Stimulated activated naive CD8-positive, alpha-beta T cell treated with anti-CD3 and anti-CD28 coated beads, Interleukin-15, Interleukin-2, amounts not matched to agents 100 ng/mL and 50 ng/mL, for 24 hours (primary cell): ENCODE data around the gene AGK.
"Not testable (repeated sequence)": the region's sequence is repeated elsewhere in the genome, so short reads cannot be mapped to it uniquely, and the experiment has no call there.

Experiments used
- H3K27ac Mint-ChIP-seq: one replicate; pipeline ENCODE4 v1.8.0; 2021; ENCODE audit warnings: mild to moderate bottlenecking, mixed read lengths
- H3K27me3 Mint-ChIP-seq: one replicate; pipeline ENCODE4 v1.8.0; 2021; ENCODE audit warnings: mixed read lengths
- H3K36me3 Mint-ChIP-seq: one replicate; pipeline ENCODE4 v1.8.0; 2021; ENCODE audit warnings: low read depth, mixed read lengths
- H3K4me1 Mint-ChIP-seq: one replicate; pipeline ENCODE4 v1.8.0; 2021; ENCODE audit warnings: low read depth, mixed read lengths
- H3K4me3 Mint-ChIP-seq: one replicate; pipeline ENCODE4 v1.8.0; 2021; ENCODE audit warnings: mild to moderate bottlenecking, mixed read lengths
- H3K9me3 Mint-ChIP-seq: one replicate; pipeline ENCODE4 v1.8.0; 2021; ENCODE audit warnings: mixed read lengths

Gene AGK

GRCh38 chr7:141685285-141686023 lies 134.2 kb downstream of the AGK start:
- no peaks in the 10 kb centered on the region for H3K9me3 Mint-ChIP-seq
- no peak overlapping the region for H3K27ac Mint-ChIP-seq
- no peaks in the 10 kb centered on the region for H3K27me3 Mint-ChIP-seq
- no peaks in the 10 kb centered on the region for H3K4me1 Mint-ChIP-seq
- no peak overlapping the region for H3K4me3 Mint-ChIP-seq
- H3K36me3 Mint-ChIP-seq: peaks cover 33% of the 10 kb centered on the region

GRCh38 chr7:141686074-141686473 lies 134.9 kb downstream of the AGK start:
- Mint-ChIP-seq H3K9me3 (no peaks in the 10 kb centered on the region), H3K27ac (no peak overlapping the region), H3K4me1 (no peaks in the 10 kb centered on the region), H3K27me3 (no peaks in the 10 kb centered on the region), H3K4me3 (no peak overlapping the region), H3K36me3 (peaks cover 28% of the 10 kb centered on the region)

- Mint-ChIP-seq H3K27ac (no peak overlapping the region), H3K4me1 (no peaks in the 10 kb centered on the region), H3K9me3 (no peaks in the 10 kb centered on the region), H3K27me3 (no peaks in the 10 kb centered on the region), H3K36me3 (peaks cover 28% of the 10 kb centered on the region), H3K4me3 (no peak overlapping the region)
Observed at GRCh38 chr7:141686670-141687069, 135.5 kb downstream of the AGK start.

- no peak overlapping the region for H3K27ac Mint-ChIP-seq
- no peak overlapping the region for H3K4me3 Mint-ChIP-seq
- no peaks in the 10 kb centered on the region for H3K27me3 Mint-ChIP-seq
- H3K36me3 Mint-ChIP-seq: peaks cover 22% of the 10 kb centered on the region
- H3K9me3 Mint-ChIP-seq: no peaks in the 10 kb centered on the region
- H3K4me1 Mint-ChIP-seq: peaks cover 2% of the 10 kb centered on the region
Observed at GRCh38 chr7:141688043-141688442, 136.8 kb downstream of the AGK start.

DNA sequence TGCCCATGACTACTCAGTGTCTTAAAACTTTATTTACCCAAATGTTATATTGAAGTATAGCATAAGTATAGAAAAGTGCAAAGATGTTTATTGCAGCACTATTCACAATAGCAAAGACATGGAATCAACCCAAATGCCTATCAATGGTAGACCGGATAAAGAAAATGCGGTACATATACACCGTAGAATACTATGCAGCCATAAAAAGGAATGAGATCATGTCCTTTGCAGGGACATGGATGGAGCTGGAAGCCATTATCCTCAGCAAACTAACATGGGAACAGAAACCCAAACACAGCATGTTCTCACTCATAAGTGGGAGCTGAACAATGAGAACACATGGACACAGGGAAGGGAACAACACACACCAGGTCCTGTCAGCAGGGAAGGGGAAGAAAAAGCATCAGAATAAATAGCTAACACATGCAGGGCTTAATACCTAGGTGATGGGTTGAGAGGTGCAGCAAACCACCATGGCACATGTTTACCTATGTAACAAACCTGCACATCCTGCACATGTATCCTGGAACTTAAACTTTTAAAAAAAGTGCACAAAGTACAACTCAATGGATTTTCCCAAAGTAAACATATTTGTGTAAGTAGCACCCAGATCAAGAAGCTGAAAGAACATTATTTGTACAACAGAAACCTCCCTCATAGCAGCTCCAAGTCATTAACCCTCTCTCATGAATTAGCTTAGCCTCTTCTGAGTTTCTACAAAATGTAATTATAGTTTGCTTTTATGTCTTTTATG lies 138.0 kb downstream of the AGK start:
- not testable (repeated sequence) for H3K27ac Mint-ChIP-seq, H3K9me3 Mint-ChIP-seq, H3K4me1 Mint-ChIP-seq, H3K4me3 Mint-ChIP-seq, H3K27me3 Mint-ChIP-seq
- H3K36me3 Mint-ChIP-seq: peaks cover 21% of the 10 kb centered on the region

GRCh38 chr7:141691540-141691939 lies 140.3 kb downstream of the AGK start:
- Mint-ChIP-seq H3K9me3 (no peaks in the 10 kb centered on the region), H3K36me3 (peaks cover 9% of the 10 kb centered on the region), H3K4me3 (no peak overlapping the region), H3K27me3 (no peaks in the 10 kb centered on the region), H3K27ac (no peak overlapping the region), H3K4me1 (peaks cover 20% of the 10 kb centered on the region)

DNA sequence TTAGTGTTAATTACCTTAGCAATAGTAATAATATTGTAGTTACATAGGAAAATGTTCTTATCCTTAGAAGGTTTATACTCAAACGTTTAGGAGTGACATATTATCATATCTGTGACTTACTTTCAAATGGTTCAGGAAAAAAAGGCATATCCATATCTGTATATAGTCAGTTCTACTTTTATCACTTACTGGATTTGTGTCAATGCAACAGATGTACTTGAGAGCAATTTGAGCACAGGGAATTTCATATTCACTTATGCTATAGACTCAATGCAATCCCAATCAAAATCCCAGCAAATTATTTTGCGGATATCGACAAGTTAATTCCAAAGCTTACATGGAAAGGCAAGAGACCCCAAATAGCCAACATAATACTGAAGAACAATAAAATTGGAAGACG lies 140.8 kb downstream of the AGK start:
- Mint-ChIP-seq H3K4me3 (no peak overlapping the region), H3K27me3 (no peaks in the 10 kb centered on the region), H3K36me3 (peaks cover 6% of the 10 kb centered on the region), H3K9me3 (no peaks in the 10 kb centered on the region), H3K4me1 (peaks cover 24% of the 10 kb centered on the region), H3K27ac (no peak overlapping the region)

GRCh38 chr7:141693082-141693481 lies 141.9 kb downstream of the AGK start:
- Mint-ChIP-seq H3K27me3 (no peaks in the 10 kb centered on the region), H3K4me3 (no peak overlapping the region), H3K4me1 (peaks cover 35% of the 10 kb centered on the region), H3K27ac (no peak overlapping the region), H3K36me3 (peaks cover 4% of the 10 kb centered on the region), H3K9me3 (no peaks in the 10 kb centered on the region)

- no peak overlapping the region for H3K27ac Mint-ChIP-seq
- H3K9me3 Mint-ChIP-seq: no peaks in the 10 kb centered on the region
- H3K4me3 Mint-ChIP-seq: no peak overlapping the region
- no peaks in the 10 kb centered on the region for H3K27me3 Mint-ChIP-seq
- H3K4me1 Mint-ChIP-seq: peaks cover 63% of the 10 kb centered on the region
- H3K36me3 Mint-ChIP-seq: peaks cover 4% of the 10 kb centered on the region
Observed at GRCh38 chr7:141695803-141696289, 144.6 kb downstream of the AGK start.

DNA sequence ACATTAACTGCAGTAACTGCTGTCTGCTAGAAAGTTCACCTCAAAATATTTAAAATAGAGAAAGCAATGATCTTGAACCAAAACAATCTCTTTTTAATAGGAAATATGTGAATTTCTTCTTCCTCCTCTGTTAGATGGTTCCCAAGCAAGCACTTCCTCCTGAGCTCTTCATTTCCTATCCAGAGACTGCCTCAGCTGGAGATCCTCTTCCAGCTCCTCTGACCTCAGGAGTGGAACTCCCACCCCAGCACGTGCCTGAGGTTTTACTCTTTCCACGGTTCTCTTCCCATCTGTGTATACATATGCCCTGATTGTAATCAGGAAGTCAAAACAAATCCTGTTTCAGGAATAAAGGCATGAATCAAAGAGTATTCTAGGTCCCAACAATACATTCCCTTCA lies 145.1 kb downstream of the AGK start:
- Mint-ChIP-seq H3K27me3 (no peaks in the 10 kb centered on the region), H3K4me3 (no peak overlapping the region), H3K4me1 (peaks cover 68% of the 10 kb centered on the region), H3K27ac (no peak overlapping the region), H3K36me3 (peaks cover 4% of the 10 kb centered on the region), H3K9me3 (no peaks in the 10 kb centered on the region)

GRCh38 chr7:141697211-141697871 lies 146.1 kb downstream of the AGK start:
- H3K9me3 Mint-ChIP-seq: no peaks in the 10 kb centered on the region
- H3K36me3 Mint-ChIP-seq: no peaks in the 10 kb centered on the region
- H3K27me3 Mint-ChIP-seq: no peaks in the 10 kb centered on the region
- H3K4me3 Mint-ChIP-seq: no peak overlapping the region
- H3K27ac Mint-ChIP-seq: no peak overlapping the region
- H3K4me1 Mint-ChIP-seq: peaks cover 68% of the 10 kb centered on the region

- no peak overlapping the region for H3K27ac Mint-ChIP-seq
- no peak overlapping the region for H3K4me3 Mint-ChIP-seq
- peaks cover 7% of the 10 kb centered on the region for H3K27me3 Mint-ChIP-seq
- H3K36me3 Mint-ChIP-seq: no peaks in the 10 kb centered on the region
- H3K9me3 Mint-ChIP-seq: no peaks in the 10 kb centered on the region
- H3K4me1 Mint-ChIP-seq: peaks cover 66% of the 10 kb centered on the region
Observed at GRCh38 chr7:141698247-141699015, 147.2 kb downstream of the AGK start.

GRCh38 chr7:141699860-141700259 lies 148.7 kb downstream of the AGK start:
- H3K27ac Mint-ChIP-seq: peak overlapping the region; percentile 14
- no peaks in the 10 kb centered on the region for H3K9me3 Mint-ChIP-seq
- H3K4me3 Mint-ChIP-seq: peak overlapping the region; percentile 77
- no peaks in the 10 kb centered on the region for H3K36me3 Mint-ChIP-seq
- H3K27me3 Mint-ChIP-seq: peaks cover 11% of the 10 kb centered on the region
- H3K4me1 Mint-ChIP-seq: peaks cover 61% of the 10 kb centered on the region

DNA sequence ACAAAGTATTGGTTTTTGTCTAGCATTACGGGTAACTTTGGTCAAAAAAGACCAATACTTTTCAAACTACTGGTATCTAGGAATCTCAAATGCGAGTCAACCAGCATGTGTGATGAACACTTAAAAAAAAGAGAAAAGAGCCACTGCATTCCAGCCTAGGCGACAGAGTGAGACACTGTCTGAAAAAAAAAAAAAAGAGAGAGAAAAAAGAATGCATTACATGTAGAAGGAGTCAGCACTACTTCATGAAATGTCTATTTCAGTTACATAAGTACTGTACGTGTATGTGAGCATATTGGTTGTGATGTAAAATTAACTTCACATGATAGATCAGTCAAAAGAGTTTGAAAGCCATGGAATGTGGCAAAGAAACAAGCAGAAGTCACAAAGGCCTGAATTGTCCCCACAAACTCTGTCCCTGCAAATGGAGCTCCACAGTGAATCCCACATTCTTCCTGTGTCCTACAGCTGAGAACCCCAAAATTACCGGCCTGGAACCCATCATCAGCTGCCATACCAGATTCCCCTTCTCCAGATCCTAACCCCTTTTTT lies 149.2 kb downstream of the AGK start:
- Mint-ChIP-seq H3K27ac (peak overlapping the region; percentile 22), H3K27me3 (peaks cover 11% of the 10 kb centered on the region), H3K4me1 (peaks cover 59% of the 10 kb centered on the region), H3K9me3 (no peaks in the 10 kb centered on the region), H3K4me3 (peak overlapping the region; percentile 77), H3K36me3 (no peaks in the 10 kb centered on the region)
